Activated CD8-positive, alpha-beta memory T cell treated with anti-CD3 and anti-CD28 coated beads for 4 hours (primary cell): ENCODE results near the gene FFAR4.

ENCODE experiments used
- DNase-seq, 2 donors: peaks; one replicate each; pipeline ENCODE4 v3.0.0-alpha.2; 2020; ENCODE audit warnings: low read depth in 2 of 2

Gene FFAR4

GRCh38 chr10:93599778-93600177 is 33.3 kb downstream of the FFAR4 start:
- DNase-seq, result no peak

- DNase-seq, result no peak
Observed at GRCh38 chr10:93600446-93601145, 34.1 kb downstream of the FFAR4 start.

- no peak for DNase-seq
Observed at GRCh38 chr10:93601146-93601773, 34.8 kb downstream of the FFAR4 start, which contains the start of gene RBP4. RBP4 (minus strand) TSS chr10:93601235; CDS start chr10:93601028, 207 bp downstream.

GRCh38 chr10:93601774-93602162 is 35.3 kb downstream of the FFAR4 start:
- DNase-seq, result no peak

GRCh38 chr10:93603023-93603422 is 36.6 kb downstream of the FFAR4 start:
- no peak for DNase-seq

- DNase-seq, result no peak
Observed at GRCh38 chr10:93604146-93604545, 37.7 kb downstream of the FFAR4 start.

- DNase-seq, result no peak
Observed at GRCh38 chr10:93608421-93608820, 42.0 kb downstream of the FFAR4 start.

GRCh38 chr10:93612311-93612710 is 45.8 kb downstream of the FFAR4 start, which contains the start of gene PDE6C:
PDE6C (plus strand) TSS chr10:93612537; CDS start chr10:93612726, 189 bp downstream.
- no peak for DNase-seq

- DNase-seq, result no peak
Observed at GRCh38 chr10:93613126-93613525, 46.7 kb downstream of the FFAR4 start.

- DNase-seq, result no peak
Observed at GRCh38 chr10:93614101-93614825, 47.8 kb downstream of the FFAR4 start.

- no peak for DNase-seq
Observed at GRCh38 chr10:93615576-93616235, 49.2 kb downstream of the FFAR4 start.

GRCh38 chr10:93620925-93621324 is 54.5 kb downstream of the FFAR4 start:
- DNase-seq, result no peak

- DNase-seq, result no peak
Observed at GRCh38 chr10:93622942-93623341, 56.5 kb downstream of the FFAR4 start.

GRCh38 chr10:93628858-93629257 is 62.4 kb downstream of the FFAR4 start:
- no peak for DNase-seq

GRCh38 chr10:93629647-93630305 is 63.3 kb downstream of the FFAR4 start:
- DNase-seq, result no peak

GRCh38 chr10:93630625-93631557 is 64.4 kb downstream of the FFAR4 start:
- DNase-seq, result no peak
